Adrenal gland (tissue), 5 donors: ENCODE results near the gene CAMTA1.

Experiments used
- POLR2A ChIP-seq, 2 donors: fragments of 450-650 bp; IDR thresholded peaks; one replicate each; pipeline ENCODE4 v1.6.1; 2017; ENCODE audit warnings: antibody characterized with exemption in 2 of 2, mild to moderate bottlenecking in 2 of 2, moderate library complexity in 1 of 2
- TF ChIP-seq, protein P1 (sequence below), 6 experiments: fragments of 450-650 bp in 4 of 6; fragments of 200-600 bp in 2 of 6; sonication (generic) in 1 of 6; IDR thresholded peaks; 1 replicate in 5 of 6; 2 replicates in 1 of 6; pipeline versions ENCODE4 v1.5.1 to v1.8.0; 2016 to 2021; ENCODE audit warnings: antibody characterized with exemption in 6 of 6, mild to moderate bottlenecking in 2 of 6, moderate library complexity in 1 of 6
- donor health status: DM: no; HTN: no; CAD: no.

GRCh38 chr1:7572654-7573152, 787.4 kb downstream of the CAMTA1 start:
- no peak for TF ChIP-seq POLR2A (IDR thresholded peaks at IDR 0.05)
- TF ChIP-seq, protein P1, sequence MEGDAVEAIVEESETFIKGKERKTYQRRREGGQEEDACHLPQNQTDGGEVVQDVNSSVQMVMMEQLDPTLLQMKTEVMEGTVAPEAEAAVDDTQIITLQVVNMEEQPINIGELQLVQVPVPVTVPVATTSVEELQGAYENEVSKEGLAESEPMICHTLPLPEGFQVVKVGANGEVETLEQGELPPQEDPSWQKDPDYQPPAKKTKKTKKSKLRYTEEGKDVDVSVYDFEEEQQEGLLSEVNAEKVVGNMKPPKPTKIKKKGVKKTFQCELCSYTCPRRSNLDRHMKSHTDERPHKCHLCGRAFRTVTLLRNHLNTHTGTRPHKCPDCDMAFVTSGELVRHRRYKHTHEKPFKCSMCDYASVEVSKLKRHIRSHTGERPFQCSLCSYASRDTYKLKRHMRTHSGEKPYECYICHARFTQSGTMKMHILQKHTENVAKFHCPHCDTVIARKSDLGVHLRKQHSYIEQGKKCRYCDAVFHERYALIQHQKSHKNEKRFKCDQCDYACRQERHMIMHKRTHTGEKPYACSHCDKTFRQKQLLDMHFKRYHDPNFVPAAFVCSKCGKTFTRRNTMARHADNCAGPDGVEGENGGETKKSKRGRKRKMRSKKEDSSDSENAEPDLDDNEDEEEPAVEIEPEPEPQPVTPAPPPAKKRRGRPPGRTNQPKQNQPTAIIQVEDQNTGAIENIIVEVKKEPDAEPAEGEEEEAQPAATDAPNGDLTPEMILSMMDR (IDR thresholded peaks at IDR 0.05), result no peak
